Astrocyte of the spinal cord (primary cell): ENCODE measurements around the gene CHCHD3.

Experiments
- DNase-seq: peaks from one replicate; pipeline ENCODE4 v3.0.0; 2011; ENCODE audit warnings: low read depth, low spot score
- H3K4me3 ChIP-seq: 2 replicates; pipeline ENCODE4 v1.5.1; 2011; ENCODE audit warnings: low read depth, mild to moderate bottlenecking, low read length, moderate library complexity
- in situ Hi-C: cut with HindIII; loops from 2 replicates; pipeline ENCODE4 v1.10.0; 2017; ENCODE audit warnings: low sequenced_read_pairs
- TF ChIP-seq, protein P1 (sequence below): IDR thresholded peaks from 2 replicates; pipeline ENCODE4 v1.5.1; 2012; ENCODE audit warnings: low read depth, mild to moderate bottlenecking, low read length, inconsistent platforms

CHCHD3 gene

DNA sequence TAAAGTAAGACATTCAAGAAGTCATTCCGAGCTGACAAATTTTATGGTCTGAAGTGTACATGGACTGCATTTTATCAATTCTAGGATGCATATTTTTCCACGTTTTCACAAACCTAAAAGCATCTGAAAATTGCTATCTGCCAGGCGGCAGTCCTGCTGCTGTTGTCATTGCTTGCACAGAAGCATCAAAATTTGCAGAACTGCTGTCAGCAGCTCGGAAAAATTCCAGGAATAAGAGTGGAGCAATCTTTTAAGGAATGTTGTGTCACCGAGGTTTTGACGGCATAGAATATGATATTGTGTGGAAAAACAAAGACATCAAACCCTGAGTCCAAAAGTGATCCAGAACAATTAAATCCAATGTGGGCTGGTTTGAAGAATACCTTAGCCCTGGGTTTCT lies 61.4 kb downstream of the CHCHD3 start:
- in situ Hi-C loops: no loop called here
- TF ChIP-seq, protein P1, sequence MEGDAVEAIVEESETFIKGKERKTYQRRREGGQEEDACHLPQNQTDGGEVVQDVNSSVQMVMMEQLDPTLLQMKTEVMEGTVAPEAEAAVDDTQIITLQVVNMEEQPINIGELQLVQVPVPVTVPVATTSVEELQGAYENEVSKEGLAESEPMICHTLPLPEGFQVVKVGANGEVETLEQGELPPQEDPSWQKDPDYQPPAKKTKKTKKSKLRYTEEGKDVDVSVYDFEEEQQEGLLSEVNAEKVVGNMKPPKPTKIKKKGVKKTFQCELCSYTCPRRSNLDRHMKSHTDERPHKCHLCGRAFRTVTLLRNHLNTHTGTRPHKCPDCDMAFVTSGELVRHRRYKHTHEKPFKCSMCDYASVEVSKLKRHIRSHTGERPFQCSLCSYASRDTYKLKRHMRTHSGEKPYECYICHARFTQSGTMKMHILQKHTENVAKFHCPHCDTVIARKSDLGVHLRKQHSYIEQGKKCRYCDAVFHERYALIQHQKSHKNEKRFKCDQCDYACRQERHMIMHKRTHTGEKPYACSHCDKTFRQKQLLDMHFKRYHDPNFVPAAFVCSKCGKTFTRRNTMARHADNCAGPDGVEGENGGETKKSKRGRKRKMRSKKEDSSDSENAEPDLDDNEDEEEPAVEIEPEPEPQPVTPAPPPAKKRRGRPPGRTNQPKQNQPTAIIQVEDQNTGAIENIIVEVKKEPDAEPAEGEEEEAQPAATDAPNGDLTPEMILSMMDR: no peak
- H3K4me3 ChIP-seq: no peak overlapping the region
- DNase-seq: no peak

DNA sequence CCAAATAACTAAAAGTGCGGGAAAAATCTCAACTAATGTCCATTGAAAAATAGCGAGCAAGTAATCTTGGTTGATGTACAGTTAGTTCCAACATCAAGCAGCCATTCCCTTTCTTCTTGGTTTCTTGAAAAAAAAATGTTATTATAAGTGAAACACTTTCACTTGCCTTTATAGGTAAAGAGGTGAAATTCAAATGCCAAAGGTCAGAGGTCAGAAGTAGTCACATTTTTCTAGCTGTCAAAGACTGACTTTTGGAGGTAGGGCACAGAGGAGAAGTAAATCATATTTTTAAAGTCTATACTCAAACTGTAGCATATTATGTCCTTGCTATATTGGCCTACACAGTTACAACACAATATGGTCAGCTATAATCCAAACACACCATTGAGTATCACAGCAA lies 62.3 kb downstream of the CHCHD3 start:
- in situ Hi-C loops: no loop called here
- DNase-seq: no peak
- TF ChIP-seq, protein P1: no peak
- H3K4me3 ChIP-seq: no peak overlapping the region

DNA sequence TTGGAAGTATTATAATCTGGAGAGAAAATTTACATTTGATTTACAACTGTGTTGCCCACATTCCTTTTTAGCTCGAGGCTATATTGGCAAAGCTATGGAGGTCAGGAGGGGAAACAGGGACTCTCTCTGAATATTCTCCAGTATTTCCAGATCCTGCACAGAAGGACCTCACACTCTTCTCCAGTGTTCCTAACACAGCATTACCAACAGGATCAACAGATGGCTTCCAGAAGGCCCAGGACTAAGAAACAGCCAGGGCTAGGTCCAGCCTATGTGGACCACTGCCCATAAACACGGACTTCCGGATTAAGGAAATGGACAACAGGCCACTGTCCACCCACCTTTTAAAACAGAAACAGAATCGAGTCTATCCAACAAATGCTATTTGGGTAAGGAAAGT lies 65.3 kb downstream of the CHCHD3 start:
- H3K4me3 ChIP-seq: no peak overlapping the region
- no peak for DNase-seq
- TF ChIP-seq, protein P1: no peak
- in situ Hi-C loops: no loop called here

DNA sequence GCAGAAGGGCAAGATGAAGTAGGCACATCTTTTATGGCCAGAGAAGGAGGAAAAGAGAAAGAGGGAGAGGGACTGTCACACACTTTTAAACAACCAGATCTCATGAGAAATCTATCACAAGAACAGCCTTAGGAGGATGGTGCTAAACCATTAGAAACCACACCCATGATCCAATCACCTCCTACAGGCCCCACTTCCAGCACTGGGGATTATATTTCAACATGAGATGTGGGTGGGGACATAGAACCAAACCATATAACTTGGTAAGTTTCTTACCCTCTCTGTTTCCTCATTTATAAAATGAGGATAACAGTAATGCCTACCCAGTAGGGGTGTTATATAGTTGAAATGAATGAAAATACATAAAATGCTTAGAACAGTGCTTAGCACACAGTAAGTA lies 66.0 kb downstream of the CHCHD3 start:
- no peak for DNase-seq
- in situ Hi-C loops: no loop called here
- no peak overlapping the region for H3K4me3 ChIP-seq

DNA sequence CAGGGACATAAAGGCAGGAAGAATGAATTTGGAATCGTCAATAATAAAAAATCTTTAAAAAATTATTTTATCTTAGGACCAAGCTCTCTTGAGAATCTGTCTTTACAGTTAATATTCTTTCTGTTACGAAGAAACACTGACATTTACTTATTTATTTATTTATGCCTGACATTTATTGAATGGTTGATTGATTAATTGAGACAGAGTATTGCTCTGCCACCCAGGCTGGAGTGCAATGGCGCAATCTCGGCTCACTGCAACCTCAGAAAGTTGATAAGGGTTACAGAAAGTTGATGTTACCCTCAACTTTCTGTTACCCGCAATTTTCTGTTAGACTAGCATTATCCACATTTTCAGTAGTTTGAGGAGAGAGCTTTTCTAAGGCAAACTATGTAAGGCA lies 70.1 kb downstream of the CHCHD3 start:
- TF ChIP-seq, protein P1: no peak
- no peak overlapping the region for H3K4me3 ChIP-seq
- in situ Hi-C loops: no loop called here
- no peak for DNase-seq

More for the DNA sequence above, 66.0 kb downstream of the CHCHD3 start:
- TF ChIP-seq, protein P1: no peak

DNA sequence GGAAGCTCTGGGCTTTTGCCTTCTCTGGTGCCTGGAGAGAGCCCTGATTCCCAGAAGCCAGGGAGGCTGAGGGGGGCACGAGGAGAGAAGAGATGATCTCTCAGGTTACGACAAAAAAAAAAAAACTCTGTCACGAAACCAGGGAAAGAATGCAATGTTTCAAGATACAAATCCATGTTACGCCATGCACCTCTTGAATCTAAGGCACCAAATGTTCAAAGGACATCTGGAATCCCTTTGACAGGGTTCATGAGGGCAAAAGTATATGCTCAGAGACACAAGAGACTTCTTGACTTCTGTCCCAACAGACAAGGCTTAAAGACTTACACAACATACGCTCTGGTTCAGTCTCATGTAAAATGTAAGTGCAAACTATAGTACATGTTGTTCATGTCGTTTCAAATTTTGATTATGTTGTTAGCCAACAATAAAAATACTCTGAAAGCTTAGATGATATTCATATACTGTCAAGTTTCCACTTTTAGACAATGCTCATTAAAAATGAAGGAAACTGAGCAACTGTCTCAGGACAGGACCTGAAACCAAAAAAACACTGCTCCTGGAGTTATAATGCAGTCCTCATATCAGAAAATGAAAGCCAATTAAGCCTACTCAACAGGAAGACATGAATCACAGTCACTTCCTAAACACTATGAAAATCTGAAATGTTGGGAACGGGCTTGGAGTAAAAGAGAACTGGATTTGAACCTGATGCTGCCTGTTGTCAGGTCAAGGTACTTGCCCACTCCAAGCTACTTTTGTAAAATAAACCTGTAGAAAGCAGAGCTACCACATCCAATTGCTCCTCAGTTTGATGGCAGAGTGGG lies 72.3 kb downstream of the CHCHD3 start:
- no peak for DNase-seq
- in situ Hi-C loops: no loop called here
- no peak overlapping the region for H3K4me3 ChIP-seq
- TF ChIP-seq, protein P1: no peak
